ENCODE data around the gene SH3BP4.

- no peak for TF ChIP-seq CTCF (IDR thresholded peaks at IDR 0.05; ENCODE audit: low read depth, low read length, poor library complexity, severe bottlenecking)
- no peak for TF ChIP-seq EZH2phosphoT487 (IDR thresholded peaks at IDR 0.05; ENCODE audit: borderline replicate concordance, low read length)
These were observed 35.1 kb upstream of the SH3BP4 start for GRCh38 chr2:234916674-234917073.
